Left lung (tissue), 10 donors: Measurements from ENCODE around the gene BAAT. TPM values are rescaled to one million over a fixed set of nuclear protein-coding genes. Genes with fewer than 3 reads are reported as not detected.

ENCODE experiments used
- ATAC-seq: fragments of 200-7000 bp; cut with Tn5 transposase; one replicate; pipeline ENCODE4 v1.9.1; 2020; ENCODE audit warnings: moderate library complexity
- DNase-seq, 4 donors: peaks; one replicate each; pipeline ENCODE4 v3.0.0-alpha.2; 2013 to 2020
- H3K27ac ChIP-seq, 2 donors: fragments of 200-600 bp; sonication (generic) in 1 of 2; one replicate each; pipeline versions ENCODE4 v1.5.0 to v1.8.0; 2020 to 2021
- H3K27me3 ChIP-seq, 2 donors: fragments of 200-600 bp; sonication (generic) in 1 of 2; one replicate each; pipeline versions ENCODE4 v1.5.0 to v1.8.0; 2020 to 2021
- H3K36me3 ChIP-seq, 2 donors: fragments of 200-600 bp; sonication (generic) in 1 of 2; one replicate each; pipeline versions ENCODE4 v1.5.0 to v1.8.0; 2020 to 2021
- H3K4me1 ChIP-seq, 2 donors: fragments of 200-600 bp; one replicate each; pipeline ENCODE4 v1.8.0; 2021
- H3K4me3 ChIP-seq, 2 donors: fragments of 200-600 bp; sonication (generic) in 1 of 2; one replicate each; pipeline versions ENCODE4 v1.5.0 to v1.8.0; 2020 to 2021; ENCODE audit warnings: mild to moderate bottlenecking in 1 of 2
- H3K9me3 ChIP-seq, 2 donors: fragments of 200-600 bp; sonication (generic) in 1 of 2; one replicate each; pipeline versions ENCODE4 v1.5.0 to v1.8.0; 2020 to 2021
- intact Hi-C, 2 donors: fragments of 100-400 bp; cut with DNase I; formaldehyde crosslinking; loops; one replicate each; pipeline versions ENCODE4 v1.11.2 to v1.14.2; 2022
- polyA plus RNA-seq, 6 donors: library from polyadenylated mRNA; unstranded; fragments of 120-200 nt; gene quantifications; one replicate each; pipeline ENCODE4 v1.2.1, GENCODE V29; 2013; ENCODE audit not compliant: insufficient read length in 6 of 6
- total RNA-seq, 2 donors: library from RNA; stranded (reverse); fragmentation: NEBNext Ultra II Directional; extraction: Animal tissue kit (Norgen Biotek cat#: 25700); gene quantifications; one replicate each; pipeline ENCODE4 v1.2.1, GENCODE V29; 2021
- TF ChIP-seq, protein P1 (sequence below), 2 donors: fragments of 200-600 bp; sonication (generic) in 1 of 2; IDR thresholded peaks; one replicate each; pipeline versions ENCODE4 v1.5.0 to v1.8.0; 2021; ENCODE audit warnings: antibody characterized with exemption in 2 of 2
- donor health status: DM: no; HTN: yes; CAD: no.
- donor health status: DM: no; HTN: no; CAD: no.

Gene BAAT
- total and polyA plus RNA-seq, 8 donors, result 0.28 to 18.6 (median 0.67) TPM

- H3K9me3 ChIP-seq, result peaks cover 0 to 49% of the 10 kb centered on the region in 2 donors
- intact Hi-C loops, result no loop called here
- H3K4me1 ChIP-seq, result no peaks in the 10 kb centered on the region
- TF ChIP-seq, protein P1, sequence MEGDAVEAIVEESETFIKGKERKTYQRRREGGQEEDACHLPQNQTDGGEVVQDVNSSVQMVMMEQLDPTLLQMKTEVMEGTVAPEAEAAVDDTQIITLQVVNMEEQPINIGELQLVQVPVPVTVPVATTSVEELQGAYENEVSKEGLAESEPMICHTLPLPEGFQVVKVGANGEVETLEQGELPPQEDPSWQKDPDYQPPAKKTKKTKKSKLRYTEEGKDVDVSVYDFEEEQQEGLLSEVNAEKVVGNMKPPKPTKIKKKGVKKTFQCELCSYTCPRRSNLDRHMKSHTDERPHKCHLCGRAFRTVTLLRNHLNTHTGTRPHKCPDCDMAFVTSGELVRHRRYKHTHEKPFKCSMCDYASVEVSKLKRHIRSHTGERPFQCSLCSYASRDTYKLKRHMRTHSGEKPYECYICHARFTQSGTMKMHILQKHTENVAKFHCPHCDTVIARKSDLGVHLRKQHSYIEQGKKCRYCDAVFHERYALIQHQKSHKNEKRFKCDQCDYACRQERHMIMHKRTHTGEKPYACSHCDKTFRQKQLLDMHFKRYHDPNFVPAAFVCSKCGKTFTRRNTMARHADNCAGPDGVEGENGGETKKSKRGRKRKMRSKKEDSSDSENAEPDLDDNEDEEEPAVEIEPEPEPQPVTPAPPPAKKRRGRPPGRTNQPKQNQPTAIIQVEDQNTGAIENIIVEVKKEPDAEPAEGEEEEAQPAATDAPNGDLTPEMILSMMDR (IDR thresholded peaks at IDR 0.05), result no peak
- H3K27me3 ChIP-seq, result no peaks in the 10 kb centered on the region
- no peak overlapping the region for H3K4me3 ChIP-seq
- ATAC-seq (no peak), DNase-seq (no peak)
- H3K36me3 ChIP-seq, result no peaks in the 10 kb centered on the region
- no peak overlapping the region for H3K27ac ChIP-seq
These were observed 34.0 kb upstream of the BAAT start for GRCh38 chr9:101418518-101419430.

DNA sequence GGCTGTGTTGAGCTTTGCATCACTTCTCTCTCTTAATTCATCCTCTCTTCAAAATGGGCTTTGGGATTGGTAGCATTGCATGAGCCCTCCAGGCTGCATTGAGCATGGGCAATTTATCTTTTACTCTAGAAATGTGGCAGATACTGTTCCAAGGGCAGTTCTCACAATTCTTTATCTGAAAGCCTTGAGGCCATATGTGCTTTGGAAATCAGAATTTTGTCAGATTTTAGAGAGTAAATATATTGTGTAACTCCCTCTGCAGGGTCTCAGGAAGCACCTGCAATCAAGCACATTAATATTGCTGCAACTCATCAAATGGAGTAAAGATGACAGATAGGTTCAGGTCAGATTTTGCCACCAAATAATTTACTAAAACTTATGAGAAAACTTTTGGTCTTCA, 33.2 kb upstream of the BAAT start:
- Histone ChIP-seq H3K27ac (no peak overlapping the region), H3K4me3 (no peak overlapping the region), H3K27me3 (no peaks in the 10 kb centered on the region), H3K4me1 (no peaks in the 10 kb centered on the region), H3K36me3 (no peaks in the 10 kb centered on the region), H3K9me3 (peaks cover 0 to 57% of the 10 kb centered on the region in 2 donors)
- TF ChIP-seq, protein P1 (IDR thresholded peaks at IDR 0.05), result no peak
- intact Hi-C loops, result no loop called here
- DNase-seq (no peak), ATAC-seq (no peak)

DNA sequence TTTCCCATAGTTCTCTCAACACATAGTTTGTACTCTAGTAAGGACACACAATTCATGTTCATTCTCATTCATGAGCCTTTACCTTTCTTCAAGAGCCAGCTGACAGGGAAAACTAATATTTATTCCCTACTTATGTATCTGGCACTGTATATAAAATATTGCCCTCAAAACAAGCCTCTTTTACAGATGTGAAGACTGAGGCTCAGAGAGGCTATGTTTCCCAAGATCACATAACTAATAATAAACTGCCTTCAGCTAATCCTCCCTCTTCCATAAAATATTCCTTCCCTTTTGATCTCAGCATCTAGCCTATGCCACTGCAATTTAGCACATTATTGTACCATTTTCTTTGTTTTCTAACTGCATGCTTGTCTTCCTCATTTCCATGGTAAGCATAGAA, 32.6 kb upstream of the BAAT start:
- Histone ChIP-seq H3K27me3 (no peaks in the 10 kb centered on the region), H3K36me3 (no peaks in the 10 kb centered on the region), H3K4me1 (no peaks in the 10 kb centered on the region), H3K9me3 (peaks cover 0 to 62% of the 10 kb centered on the region in 2 donors), H3K4me3 (no peak overlapping the region), H3K27ac (no peak overlapping the region)
- no peak for ATAC-seq
- DNase-seq, result no peak
- TF ChIP-seq, protein P1 (IDR thresholded peaks at IDR 0.05), result no peak
- intact Hi-C loops, result no loop called here

GRCh38 chr9:101415578-101415977, 30.8 kb upstream of the BAAT start:
- TF ChIP-seq, protein P1 (IDR thresholded peaks at IDR 0.05), result no peak
- peaks cover 0 to 79% of the 10 kb centered on the region in 2 donors for H3K9me3 ChIP-seq
- no peak overlapping the region for H3K4me3 ChIP-seq
- intact Hi-C loops, result no loop called here
- no peak overlapping the region for H3K27ac ChIP-seq
- DNase-seq (no peak), ATAC-seq (no peak)
- no peaks in the 10 kb centered on the region for H3K27me3 ChIP-seq
- no peaks in the 10 kb centered on the region for H3K36me3 ChIP-seq
- H3K4me1 ChIP-seq, result no peaks in the 10 kb centered on the region

- ATAC-seq (no peak), DNase-seq (no peak)
- peaks cover 2 to 86% of the 10 kb centered on the region in 2 donors for H3K9me3 ChIP-seq
- H3K4me1 ChIP-seq, result no peaks in the 10 kb centered on the region
- peaks cover 0 to under 1% of the 10 kb centered on the region in 2 donors for H3K36me3 ChIP-seq
- intact Hi-C loops, result no loop called here
- H3K4me3 ChIP-seq, result no peak overlapping the region
- H3K27me3 ChIP-seq, result no peaks in the 10 kb centered on the region
- TF ChIP-seq, protein P1 (IDR thresholded peaks at IDR 0.05), result no peak
- H3K27ac ChIP-seq, result no peak overlapping the region
These were observed 30.0 kb upstream of the BAAT start for GRCh38 chr9:101414839-101415238.
